HepG2 (cell line): ENCODE data around the gene CFAP97. TPM values are rescaled to one million over a fixed set of nuclear protein-coding genes. Genes with fewer than 3 reads are reported as not detected.

Experiments used
- ATF5 ChIP-seq: sonication (generic); formaldehyde crosslinking; IDR thresholded peaks from 2 replicates; pipeline ENCODE4 v1.4.0; 2020; ENCODE audit warnings: mild to moderate bottlenecking, low read depth, missing genetic modification reagents
- E2F2 ChIP-seq: sonication (generic); formaldehyde crosslinking; IDR thresholded peaks from 2 replicates; pipeline ENCODE4 v1.4.0; 2020; ENCODE audit warnings: missing genetic modification reagents, borderline replicate concordance
- GABPB1 ChIP-seq: IDR thresholded peaks from 2 replicates; pipeline ENCODE4 v1.6.1; 2016; ENCODE audit warnings: mild to moderate bottlenecking, missing genetic modification reagents, moderate library complexity, missing compliant biosample characterization
- GPBP1L1 ChIP-seq: sonication (generic); formaldehyde crosslinking; IDR thresholded peaks from 2 replicates; pipeline ENCODE4 v1.5.0; 2020; ENCODE audit warnings: mild to moderate bottlenecking, missing genetic modification reagents
- LRRFIP1 ChIP-seq: sonication (generic); formaldehyde crosslinking; conservative IDR thresholded peaks from 2 replicates; pipeline ENCODE4 v1.4.0; 2020; ENCODE audit warnings: missing genetic modification reagents
- MIXL1 ChIP-seq: IDR thresholded peaks from 2 replicates; pipeline ENCODE4 v1.6.1; 2016
- SIN3A ChIP-seq: IDR thresholded peaks from 2 replicates; pipeline ENCODE4 v1.6.1; 2011; ENCODE audit warnings: low read depth, mild to moderate bottlenecking, control low read depth, low read length, borderline replicate concordance
- SKIL ChIP-seq: sonication (generic); formaldehyde crosslinking; IDR thresholded peaks from 2 replicates; pipeline ENCODE4 v1.8.0; 2022; ENCODE audit warnings: missing genetic modification reagents, mild to moderate bottlenecking, moderate library complexity, borderline replicate concordance
- SNAPC2 ChIP-seq: sonication (generic); formaldehyde crosslinking; IDR thresholded peaks from 2 replicates; pipeline ENCODE4 v1.8.1; 2022; ENCODE audit warnings: mild to moderate bottlenecking, missing genetic modification reagents
- SOX6 ChIP-seq, 2 experiments: fragments of 450-650 bp in 1 of 2; sonication (generic) in 1 of 2; formaldehyde crosslinking in 1 of 2; IDR thresholded peaks; 2 replicates each; pipeline versions ENCODE4 v1.4.0 to v1.6.1; 2017 to 2020; ENCODE audit warnings: antibody characterized with exemption in 1 of 2, mild to moderate bottlenecking in 1 of 2, missing genetic modification reagents in 1 of 2
- TBX3 ChIP-seq: fragments of 450-650 bp; IDR thresholded peaks from 2 replicates; pipeline ENCODE4 v1.6.1; 2017; ENCODE audit warnings: antibody characterized with exemption, mild to moderate bottlenecking, inconsistent platforms, borderline replicate concordance
- TRIM22 ChIP-seq: fragments of 450-650 bp; IDR thresholded peaks from 2 replicates; pipeline ENCODE4 v1.6.1; 2017
- ZFY ChIP-seq: sonication (generic); formaldehyde crosslinking; IDR thresholded peaks from 2 replicates; pipeline ENCODE4 v1.4.0; 2020; ENCODE audit warnings: missing genetic modification reagents
- ZGPAT ChIP-seq: IDR thresholded peaks from 2 replicates; pipeline ENCODE4 v1.6.1; 2016; ENCODE audit warnings: mild to moderate bottlenecking
- ZNF510 ChIP-seq: sonication (generic); formaldehyde crosslinking; IDR thresholded peaks from 2 replicates; pipeline ENCODE4 v1.4.0; 2020; ENCODE audit warnings: low read depth, mild to moderate bottlenecking, missing genetic modification reagents
- ZNF546 ChIP-seq: sonication (generic); formaldehyde crosslinking; conservative IDR thresholded peaks from 2 replicates; pipeline ENCODE4 v1.8.1; 2023; ENCODE audit warnings: mild to moderate bottlenecking, missing genetic modification reagents
- polyA plus RNA-seq, 8 experiments: library from polyadenylated mRNA; depleted of rRNA in 3 of 8; stranded (reverse) in 7 of 8; unstranded in 1 of 8; fragments of >200 nt; fragmentation: Illumina TruSeq in 4 of 8; extraction: Trizol in 4 of 8; gene quantifications; 2 replicates each; pipeline versions ENCODE4 v1.2.1 to v1.2.3, GENCODE V29; 2011 to 2016; ENCODE audit warnings: low read depth in 4 of 8, missing spikeins in 1 of 8, mixed read lengths in 1 of 8; ENCODE audit not compliant: insufficient read depth in 1 of 8
- total RNA-seq, 5 experiments: library from RNA; depleted of rRNA; stranded (reverse); fragments of >200 nt; fragmentation: Illumina TruSeq; extraction: Trizol; gene quantifications; 2 replicates each; pipeline ENCODE4 v1.2.3, GENCODE V29; 2016; ENCODE audit warnings: low read depth in 1 of 5

The CFAP97 gene
- total and polyA plus RNA-seq, 2 of the 13 experiments (the other 11 are each of a cell fraction or from before 2014, with no cell fraction given): 32.1 to 44.4 TPM

- TF ChIP-seq ATF5 (CRISPR knock-in tag) (no peak), MIXL1 (CRISPR knock-in tag) (peak; percentile 91), GABPB1 (CRISPR knock-in tag) (no peak), ZGPAT (CRISPR knock-in tag) (0 out of 2 replicates have a peak, but pooled peaks have one; percentile 54), E2F2 (no peak), GPBP1L1 (CRISPR knock-in tag) (no peak), SOX6 (IDR thresholded peaks at IDR 0.05) (no peak), SOX6 (CRISPR knock-in tag; IDR thresholded peaks at IDR 0.05) (peak; percentile 77), ZNF510 (CRISPR knock-in tag) (no peak), TRIM22 (no peak), ZFY (CRISPR knock-in tag) (no peak), SIN3A (no peak), SNAPC2 (CRISPR knock-in tag) (no peak), TBX3 (peak; percentile 79; the same call in 1 of the 2 replicates), SKIL (no peak), LRRFIP1 (CRISPR knock-in tag) (no peak), ZNF546 (CRISPR knock-in tag) (no peak)
Measured at GRCh38 chr4:185235843-185236503, 32.2 kb upstream of the CFAP97 start (continued).
